NOMO-1 (cell line): Measurements from ENCODE around the gene RASGRP3.

Experiments used
- DNase-seq, 2 experiments: peaks; one replicate each; lab custom pipeline; 2025; ENCODE audit not compliant: unreplicated experiment in 2 of 2; lab: John Stamatoyannopoulos, UW

RASGRP3 gene

GRCh38 chr2:33573657-33574056 lies 97.2 kb downstream of the RASGRP3 start:
- no peak for DNase-seq

GRCh38 chr2:33577084-33577483 lies 100.6 kb downstream of the RASGRP3 start:
- no peak for DNase-seq

DNA sequence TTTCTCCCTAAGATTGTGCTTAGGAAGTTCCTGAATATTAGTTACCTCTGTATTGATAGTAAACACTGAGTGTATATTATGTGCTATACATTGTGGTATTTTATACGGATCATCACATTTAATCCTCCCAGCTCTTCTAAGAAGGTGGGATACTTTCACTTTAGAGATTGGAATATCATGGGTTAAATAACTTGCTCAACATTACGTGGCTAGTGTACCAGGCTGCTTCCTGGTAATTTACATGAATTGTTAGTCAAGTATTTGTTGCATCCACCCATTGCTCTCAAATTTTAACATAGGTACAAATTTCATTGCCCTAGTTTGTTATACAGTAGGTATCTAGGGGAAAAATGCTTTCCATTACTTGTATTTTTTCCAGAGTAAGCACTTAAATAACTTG lies 101.2 kb downstream of the RASGRP3 start:
- no peak for DNase-seq

GRCh38 chr2:33579227-33579626 lies 102.8 kb downstream of the RASGRP3 start:
- DNase-seq, result no peak

DNA sequence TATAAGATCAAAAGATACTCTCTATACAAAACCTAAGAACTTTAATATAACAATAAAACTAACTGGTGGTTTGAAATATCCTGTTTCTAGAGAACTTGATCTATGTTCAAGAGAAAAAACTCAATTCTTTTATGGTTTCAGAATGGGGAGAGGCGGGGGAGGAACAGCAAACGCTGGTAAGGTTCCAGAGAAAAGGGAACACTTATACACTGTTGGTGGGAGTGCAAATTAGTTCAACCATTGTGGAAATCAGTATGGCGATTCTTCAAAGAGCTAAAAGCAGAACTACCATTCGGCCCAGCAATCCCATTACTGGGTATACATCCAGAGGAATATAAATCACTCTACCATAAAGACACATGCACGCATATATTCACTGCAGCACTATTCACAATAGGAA lies 105.4 kb downstream of the RASGRP3 start:
- no peak for DNase-seq

- DNase-seq, result peak; percentile 23 to 49
These were observed 106.9 kb downstream of the RASGRP3 start for GRCh38 chr2:33583194-33583938.

- no peak for DNase-seq
These were observed 110.3 kb downstream of the RASGRP3 start for GRCh38 chr2:33586766-33587165.

GRCh38 chr2:33588232-33588631 lies 111.8 kb downstream of the RASGRP3 start:
- no peak for DNase-seq

GRCh38 chr2:33589444-33589843 lies 113.0 kb downstream of the RASGRP3 start:
- DNase-seq, result no peak

DNA sequence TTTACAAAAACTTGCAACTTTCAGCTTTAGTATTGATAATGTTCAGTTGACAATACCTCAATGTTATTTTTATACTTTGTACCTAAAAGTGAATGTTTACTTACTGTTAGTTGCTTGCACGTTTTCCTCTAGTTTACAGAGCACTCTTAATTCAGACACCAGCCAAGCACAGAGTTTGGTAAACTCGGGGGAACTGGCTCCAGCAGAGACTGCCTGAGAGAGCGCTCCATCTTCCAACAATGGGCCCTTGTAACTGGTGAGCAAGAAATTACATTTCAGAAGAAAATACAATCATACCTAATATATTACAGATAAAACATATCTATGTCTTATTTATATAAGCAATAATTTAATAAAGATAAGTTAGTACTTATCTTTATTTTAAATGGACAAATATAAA lies 118.9 kb downstream of the RASGRP3 start:
- no peak for DNase-seq

GRCh38 chr2:33597026-33597425 lies 120.6 kb downstream of the RASGRP3 start:
- DNase-seq, result no peak

- peak in 1 of 2 experiments; percentile 18 for DNase-seq
These were observed 122.2 kb downstream of the RASGRP3 start for GRCh38 chr2:33598561-33599174.

- peak; percentile 98 for DNase-seq
These were observed 122.9 kb downstream of the RASGRP3 start, which contains the start of gene FAM98A for GRCh38 chr2:33599175-33599942. FAM98A (minus strand) TSS chr2:33599299; CDS start chr2:33599221, 78 bp downstream.

DNA sequence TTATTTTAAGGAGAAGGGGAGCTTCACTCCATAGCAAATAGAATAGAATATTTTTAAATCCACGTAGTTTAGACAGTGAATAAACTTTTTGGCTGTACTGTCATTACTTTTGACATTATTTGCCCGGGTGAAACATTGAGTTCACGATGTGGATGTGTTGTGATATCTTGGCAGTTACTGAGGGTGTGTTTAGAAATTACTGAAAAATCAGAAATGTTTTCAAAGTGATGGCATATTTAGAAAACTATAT lies 123.4 kb downstream of the RASGRP3 start:
- no peak for DNase-seq

DNA sequence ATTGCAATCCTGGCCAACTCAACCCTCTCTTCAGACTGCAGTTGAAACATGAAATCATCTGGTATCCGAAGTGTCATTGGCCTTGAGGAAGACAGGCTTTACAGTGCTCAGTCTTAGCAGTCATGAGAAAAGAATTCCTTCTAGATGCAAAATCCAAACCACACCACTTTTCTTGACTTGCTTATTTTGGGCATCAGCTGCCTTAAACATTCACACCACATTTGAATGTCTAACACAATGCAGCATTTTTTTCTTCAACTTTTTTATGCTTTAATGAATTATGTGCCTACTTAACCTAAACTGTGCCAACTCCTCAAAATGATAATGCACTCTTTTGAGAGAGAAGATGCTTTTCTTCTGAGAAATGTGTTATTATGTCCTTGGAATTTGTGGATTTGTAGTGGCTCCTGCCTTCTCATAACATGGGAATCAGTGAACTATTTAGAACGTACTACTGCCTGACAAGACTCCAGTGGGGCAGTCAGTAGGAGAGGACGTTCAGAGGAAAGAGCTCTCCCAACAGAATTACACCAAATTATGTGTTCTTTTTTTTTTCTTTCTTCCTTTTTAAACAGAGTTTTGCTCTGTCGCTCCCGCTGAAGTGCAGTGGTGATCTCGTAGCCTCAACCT lies 125.9 kb downstream of the RASGRP3 start:
- no peak for DNase-seq

DNA sequence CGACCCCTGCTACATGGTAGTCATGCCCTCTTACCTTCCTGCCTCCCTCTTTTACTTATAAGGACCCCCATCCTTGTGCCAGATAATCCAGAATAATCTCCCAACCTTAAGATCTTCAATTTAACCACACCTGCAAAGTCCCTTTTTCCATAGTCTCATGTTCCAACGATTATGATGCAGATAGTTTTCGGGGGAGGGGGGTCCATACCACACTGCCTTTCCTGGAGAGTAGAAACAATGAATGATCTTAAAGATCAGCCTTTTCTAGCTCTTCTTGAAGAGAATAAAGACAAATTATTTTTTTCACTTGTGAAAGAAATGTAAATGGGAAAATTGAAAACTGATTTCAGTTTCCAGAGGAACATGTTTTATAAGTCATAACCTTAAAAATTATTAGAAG lies 127.0 kb downstream of the RASGRP3 start:
- DNase-seq, result no peak

- DNase-seq, result no peak
These were observed 128.6 kb downstream of the RASGRP3 start for GRCh38 chr2:33605056-33605455.

GRCh38 chr2:33606100-33606499 lies 129.7 kb downstream of the RASGRP3 start:
- no peak for DNase-seq

DNA sequence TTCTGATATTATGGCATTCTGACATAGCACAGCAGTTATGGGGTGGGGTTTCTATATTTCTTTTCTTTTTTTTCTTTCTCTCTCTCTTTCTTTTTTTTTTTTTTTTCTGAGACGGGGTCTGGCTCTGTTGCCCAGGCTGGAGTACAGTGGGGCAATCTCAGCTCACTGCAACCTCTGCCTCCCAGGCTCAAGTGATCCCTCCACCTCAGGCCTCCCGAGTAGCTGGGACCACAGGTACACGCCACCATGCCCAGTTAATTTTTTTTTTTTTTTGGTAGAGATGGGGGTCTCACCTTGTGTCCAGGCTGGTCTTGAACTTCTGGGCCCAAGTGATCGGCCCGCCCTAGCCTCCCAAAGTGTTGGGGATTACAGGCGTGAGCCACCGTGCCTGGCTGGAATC lies 130.2 kb downstream of the RASGRP3 start:
- DNase-seq, result no peak

GRCh38 chr2:33607251-33607721 lies 130.8 kb downstream of the RASGRP3 start:
- DNase-seq, result no peak

- no peak for DNase-seq
These were observed 131.5 kb downstream of the RASGRP3 start for GRCh38 chr2:33607905-33608304.
